GM19043 (cell line): ENCODE measurements around the gene ACSS1.

Experiments used
- ATAC-seq: cut with Tn5 transposase; IDR thresholded peaks from one replicate; pipeline ENCODE4 v1.9.1; 2021; ENCODE audit warnings: low read depth; ENCODE audit not compliant: unreplicated experiment

ACSS1 gene

DNA sequence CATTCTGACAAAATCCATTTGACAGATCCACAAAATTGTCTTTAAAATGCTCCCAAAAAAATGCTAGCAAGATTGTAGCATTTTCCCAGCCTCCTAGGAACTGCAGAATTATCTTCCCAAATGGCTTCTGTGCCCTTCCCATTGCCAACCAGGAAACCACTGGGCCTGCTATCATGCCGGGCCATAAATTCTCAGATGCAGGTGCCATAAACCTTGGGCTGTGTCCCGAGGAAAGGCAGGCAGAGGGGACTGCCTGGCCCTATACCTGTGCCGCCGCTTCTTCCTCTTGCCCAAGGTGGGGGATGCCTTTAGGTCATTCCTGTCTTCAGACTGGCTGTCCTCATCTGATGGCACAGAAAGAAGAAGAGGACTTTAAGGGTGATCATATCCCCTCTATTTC is 21.2 kb upstream of the ACSS1 start:
- ATAC-seq = no peak

DNA sequence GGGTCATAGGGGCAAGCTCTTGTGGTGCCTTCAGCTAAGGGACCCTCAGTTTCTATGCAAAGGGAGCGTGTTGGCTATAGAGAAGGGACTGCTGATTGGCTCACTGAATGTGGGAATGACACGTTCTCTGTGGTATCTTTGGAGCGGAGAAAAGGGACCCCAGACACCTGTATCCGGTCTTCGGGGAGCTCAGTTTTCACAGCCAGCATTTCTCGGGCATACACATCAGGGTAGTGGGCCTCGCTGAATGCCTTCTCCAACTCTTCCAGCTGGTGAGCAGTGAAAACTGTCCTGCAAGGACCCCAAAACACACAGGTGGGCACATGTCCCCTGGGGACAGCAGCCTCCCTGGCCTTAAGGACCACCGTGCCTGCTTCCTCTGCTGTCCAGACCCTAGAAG is 20.7 kb upstream of the ACSS1 start:
- no peak for ATAC-seq

DNA sequence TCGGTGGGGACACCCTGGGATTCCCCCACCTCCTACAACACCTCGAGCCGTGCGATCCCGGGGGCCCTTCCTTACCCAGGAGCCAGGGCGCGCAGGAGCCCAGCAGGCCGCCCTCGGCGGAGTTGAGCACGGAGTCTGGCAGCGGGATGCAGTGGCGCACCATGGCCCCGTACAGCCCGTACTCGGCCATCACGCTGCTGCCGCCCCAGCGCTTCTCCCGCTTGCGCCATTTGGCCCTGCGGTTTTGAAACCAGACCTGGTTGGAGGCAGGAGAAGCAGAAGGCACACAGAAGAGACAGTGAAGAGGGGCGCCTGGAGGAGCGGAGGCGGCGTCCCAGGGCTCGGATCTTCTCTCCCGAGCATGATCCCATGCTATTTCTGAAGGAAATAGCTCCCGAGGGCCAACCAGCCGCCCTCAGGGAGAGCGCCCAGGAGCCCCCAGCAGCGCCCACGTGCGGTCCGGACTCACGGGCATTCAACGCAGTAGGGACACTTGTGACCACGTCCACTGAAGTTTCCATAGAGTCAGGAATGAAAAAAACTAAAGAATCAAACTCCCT is 19.8 kb upstream of the ACSS1 start:
- no peak for ATAC-seq

DNA sequence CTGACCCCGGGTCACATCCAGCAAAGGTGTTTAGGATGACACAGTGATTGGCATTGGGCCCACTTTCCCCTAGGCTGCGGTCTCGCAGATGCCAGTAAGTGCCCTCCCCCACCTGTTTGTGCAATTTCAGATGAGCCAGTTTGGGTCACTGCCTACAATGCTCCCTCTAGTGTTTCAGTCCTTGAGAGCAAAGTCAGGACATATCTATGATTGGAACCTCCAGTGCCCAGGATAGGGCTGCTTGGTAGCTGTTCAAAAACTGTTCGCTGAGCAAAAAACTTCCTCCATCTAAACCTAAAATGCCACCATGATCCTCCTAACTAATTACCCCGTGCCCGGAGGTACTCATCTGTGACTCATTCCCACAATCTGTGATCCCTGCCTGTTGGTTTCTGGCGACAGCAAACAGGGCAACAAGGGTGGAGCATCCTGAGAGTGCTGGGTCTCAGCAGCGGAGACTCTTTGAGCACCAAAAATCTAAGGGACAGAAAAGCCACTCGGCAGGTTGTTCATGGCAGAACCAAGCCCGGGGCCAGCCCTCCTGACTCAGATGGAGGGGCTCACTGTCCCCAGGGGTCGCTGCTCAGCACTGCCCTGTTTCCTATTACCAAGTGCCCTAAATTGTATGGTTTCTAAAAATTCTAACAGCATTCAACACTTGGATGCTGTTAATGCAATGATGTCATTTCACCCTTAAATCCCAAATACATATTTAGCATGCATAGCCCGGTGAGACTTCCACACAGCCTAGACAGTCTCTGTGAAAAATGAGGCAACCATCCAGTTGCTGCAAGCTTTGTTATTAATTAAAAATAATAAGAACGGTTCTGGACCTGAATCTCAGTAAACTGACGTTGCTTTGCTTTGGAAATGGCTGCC is 19.0 kb upstream of the ACSS1 start:
- ATAC-seq = no peak

DNA sequence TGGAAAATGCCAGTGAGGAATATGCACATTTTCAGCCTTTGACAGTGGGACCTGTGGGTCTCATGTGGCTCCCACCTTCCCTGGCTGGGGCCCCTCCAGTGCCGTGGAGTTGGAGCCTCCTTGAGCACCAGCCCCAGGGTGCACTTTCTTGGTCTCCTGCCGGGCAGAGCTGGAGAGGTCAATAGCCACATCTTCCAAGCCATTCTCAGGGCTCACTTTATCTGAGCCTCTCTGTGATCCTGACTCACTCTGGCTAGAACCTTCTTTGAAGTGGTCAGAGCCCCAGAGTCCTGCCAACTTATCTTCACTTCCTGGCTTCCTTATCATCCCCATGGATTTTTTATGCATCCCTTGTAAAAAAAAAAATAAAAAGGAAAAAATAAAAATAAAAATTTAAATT is 18.3 kb upstream of the ACSS1 start:
- no peak for ATAC-seq

DNA sequence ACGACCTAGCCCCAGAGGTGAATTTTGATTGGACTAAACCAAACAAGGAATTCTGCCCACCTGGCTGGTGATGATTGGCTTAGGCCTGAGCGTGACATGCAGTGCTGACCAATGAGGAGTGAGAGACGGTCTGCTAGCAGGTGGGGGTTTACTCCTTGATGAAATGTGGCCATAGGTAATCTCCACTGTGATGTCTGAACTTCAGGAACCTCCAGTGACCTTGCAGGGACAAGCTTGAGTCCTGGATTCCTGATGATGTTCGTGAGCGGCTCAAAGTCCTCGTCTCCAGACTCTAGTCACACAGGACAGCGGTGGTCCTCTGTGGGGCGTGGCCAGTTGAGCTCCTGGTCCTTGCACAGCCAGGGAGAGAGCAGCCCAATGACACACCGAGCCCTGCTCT is 15.6 kb upstream of the ACSS1 start:
- ATAC-seq = no peak

DNA sequence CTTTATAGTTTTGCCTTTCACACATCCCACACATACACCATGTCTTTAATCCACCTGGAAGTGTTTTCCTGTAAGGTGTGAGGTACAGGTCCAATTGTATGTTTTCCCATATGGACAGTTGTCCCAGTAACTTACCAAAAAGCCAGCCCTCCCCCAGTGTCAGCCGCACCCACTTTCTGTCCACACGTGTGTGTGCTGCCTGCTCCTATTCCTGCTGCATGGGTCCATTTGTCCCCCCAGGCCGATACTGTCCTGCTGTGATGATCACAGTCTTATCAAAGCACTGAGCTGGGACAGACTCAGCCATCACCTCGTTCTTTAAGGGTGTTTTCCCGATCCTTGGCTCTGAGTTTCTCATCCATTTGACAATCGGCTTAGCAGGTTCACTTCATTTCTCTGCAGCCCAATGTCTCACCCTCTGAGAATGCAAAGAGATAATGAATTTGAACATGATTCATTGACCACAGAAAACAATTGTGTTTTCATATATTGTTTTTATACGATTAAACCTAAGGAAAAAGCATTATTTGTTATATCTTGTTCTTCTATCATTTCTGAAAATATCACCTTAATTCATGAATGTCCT is 14.4 kb upstream of the ACSS1 start:
- no peak for ATAC-seq

DNA sequence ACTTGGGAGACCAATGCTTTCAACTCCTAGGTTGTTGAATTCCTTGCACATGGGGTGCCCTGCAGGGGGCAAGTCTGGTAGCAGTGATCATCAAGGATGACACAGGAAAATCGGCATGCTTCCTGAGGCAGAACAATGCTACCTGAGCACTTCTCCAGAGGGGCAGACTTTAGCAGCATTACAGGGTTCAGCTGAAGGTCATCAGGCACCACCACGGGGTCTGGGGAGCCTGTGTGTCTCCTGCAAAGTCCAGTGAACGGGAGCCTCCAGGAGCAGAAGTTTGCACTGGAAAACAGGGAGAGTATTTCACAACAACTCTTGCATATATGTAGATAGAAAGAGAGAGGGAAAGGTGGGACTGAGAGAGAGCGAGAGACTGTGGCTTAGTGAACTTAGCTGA is 13.8 kb upstream of the ACSS1 start:
- ATAC-seq = no peak

DNA sequence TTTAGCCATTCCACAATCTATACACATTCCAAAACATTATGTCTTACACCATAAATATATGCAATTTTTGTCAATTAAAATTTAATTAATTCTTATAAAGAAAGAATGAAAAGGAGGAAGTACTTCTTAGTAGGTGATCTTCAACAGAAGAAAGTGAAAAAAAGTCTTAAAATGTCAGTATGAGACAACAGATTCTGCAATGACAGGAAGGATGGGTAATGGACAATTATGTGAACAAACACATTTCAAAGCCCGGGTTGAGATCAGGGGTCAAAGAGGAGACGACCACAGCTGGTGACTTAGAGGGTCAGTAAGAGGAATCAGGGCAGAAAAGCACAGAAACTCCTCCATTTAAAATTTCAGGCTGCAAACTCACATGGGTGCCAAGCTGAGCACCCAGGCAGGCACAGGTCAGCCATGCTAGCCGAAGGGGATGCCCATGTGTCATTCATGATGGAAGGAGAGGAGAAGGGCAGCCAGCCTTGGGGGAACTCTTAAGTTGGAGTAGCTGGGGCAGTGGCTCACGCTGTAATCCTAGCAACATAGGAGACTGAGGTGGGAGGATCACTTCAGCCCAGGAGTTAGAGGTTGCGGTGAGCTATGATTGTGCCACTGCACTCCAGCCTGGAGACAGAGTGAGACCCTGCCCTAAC is 13.0 kb upstream of the ACSS1 start:
- ATAC-seq = no peak

DNA sequence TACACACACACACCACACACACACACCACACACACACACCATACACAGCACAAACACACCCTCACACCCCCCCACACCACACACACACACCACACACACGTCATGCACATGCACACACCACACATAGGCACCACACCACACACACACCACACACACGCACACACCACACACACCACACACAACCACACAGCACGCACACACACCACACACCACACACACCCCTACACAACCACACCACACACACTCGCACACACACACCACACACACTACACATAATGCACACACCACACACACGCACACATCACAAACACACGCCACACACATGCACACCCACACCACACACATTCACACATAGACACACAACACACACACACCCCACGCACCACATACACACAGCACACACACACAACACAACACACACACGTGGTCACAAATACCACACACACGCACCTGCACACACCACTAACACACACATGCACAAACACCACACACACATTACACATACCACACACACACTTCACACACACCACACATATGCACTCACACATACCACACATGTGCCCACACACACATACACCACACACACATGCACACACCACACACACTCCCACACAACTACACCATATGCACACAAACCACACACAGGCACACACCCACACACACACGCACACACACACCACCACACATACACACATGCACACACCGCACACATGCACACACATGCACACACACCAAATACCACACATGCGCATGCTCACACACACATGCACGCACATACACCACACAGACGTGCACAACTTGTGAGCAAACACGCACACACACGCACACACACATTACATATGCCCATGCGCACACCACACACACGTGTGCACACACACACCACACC is 9.4 kb upstream of the ACSS1 start:
- no peak for ATAC-seq

DNA sequence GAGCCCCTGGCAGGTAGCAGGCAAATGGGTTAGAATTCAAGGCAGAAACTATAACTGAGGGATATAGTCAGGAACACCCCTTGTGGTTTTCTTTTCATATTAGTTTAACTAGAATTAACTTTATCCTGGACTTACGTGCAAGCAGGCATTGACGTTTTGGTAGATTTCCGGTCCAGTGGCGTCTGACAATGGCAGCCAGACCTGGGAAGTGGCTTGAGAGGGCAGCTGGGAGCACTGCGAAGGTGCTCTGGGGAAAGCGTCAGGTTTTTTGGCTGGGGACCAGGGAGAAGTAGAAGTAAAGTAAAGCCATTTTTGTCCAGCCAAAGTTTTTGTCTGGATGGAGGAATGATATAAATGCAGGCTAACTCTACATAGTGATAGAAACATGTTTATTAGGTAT is 8.4 kb upstream of the ACSS1 start:
- ATAC-seq = no peak

DNA sequence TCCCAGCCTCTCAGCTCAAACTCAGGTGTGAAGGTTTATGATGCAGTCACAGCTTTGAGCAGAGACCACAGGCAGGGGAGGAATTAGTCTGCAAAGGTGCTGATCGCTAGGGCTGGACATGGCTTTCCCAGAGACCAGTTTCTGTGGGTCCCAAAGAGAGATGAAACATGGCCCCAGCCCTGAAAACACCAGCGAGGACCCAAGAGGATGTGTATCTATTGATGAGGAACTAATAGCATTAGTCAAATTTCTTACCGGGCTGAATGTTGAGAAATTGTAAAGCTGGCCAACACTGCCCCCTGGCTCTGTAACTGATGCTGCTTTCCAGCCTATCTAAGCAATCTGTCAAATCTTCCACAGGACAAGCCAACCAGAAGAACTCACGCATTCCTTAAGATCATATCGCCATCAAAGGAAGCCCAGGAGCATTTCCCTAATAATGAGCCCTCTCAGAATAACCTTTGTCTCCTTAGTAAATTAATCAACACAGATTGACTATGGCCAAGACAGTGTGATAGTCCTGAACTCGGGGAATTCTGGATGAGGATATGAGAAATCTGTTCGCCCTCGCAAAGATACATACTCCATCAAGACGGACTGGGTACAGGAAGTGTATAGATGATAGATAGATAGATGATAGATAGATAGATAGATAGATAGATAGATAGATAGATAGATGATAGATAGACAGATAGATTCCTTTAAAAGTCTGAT is 7.8 kb upstream of the ACSS1 start:
- ATAC-seq = peak; percentile 78

DNA sequence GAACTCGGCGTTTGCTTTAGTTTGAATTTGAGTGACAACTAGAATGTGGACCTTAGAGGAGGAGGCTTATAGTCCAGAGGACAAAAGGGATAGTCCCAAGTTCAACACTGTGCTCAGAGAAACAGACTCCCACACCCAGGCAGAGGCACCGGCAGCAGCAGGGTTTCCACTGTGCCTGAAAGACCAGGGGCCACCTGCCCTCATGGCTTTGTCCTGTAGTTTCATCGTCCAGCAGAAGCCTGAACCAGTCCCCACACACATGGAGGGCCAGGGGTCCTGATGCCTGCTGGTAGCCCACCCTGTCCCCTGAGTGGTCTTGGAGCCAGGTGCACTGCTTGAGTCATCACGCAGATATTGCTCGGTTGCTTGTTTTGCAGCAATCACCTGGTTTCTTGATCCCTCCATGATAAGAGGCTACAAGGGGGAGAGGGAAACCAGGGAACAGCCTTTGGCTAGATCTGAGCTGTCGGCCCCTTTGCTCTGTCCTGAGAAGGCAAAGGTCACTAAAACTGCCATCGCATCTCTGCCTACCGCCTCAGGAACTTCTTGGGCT is 7.2 kb upstream of the ACSS1 start:
- no peak for ATAC-seq

DNA sequence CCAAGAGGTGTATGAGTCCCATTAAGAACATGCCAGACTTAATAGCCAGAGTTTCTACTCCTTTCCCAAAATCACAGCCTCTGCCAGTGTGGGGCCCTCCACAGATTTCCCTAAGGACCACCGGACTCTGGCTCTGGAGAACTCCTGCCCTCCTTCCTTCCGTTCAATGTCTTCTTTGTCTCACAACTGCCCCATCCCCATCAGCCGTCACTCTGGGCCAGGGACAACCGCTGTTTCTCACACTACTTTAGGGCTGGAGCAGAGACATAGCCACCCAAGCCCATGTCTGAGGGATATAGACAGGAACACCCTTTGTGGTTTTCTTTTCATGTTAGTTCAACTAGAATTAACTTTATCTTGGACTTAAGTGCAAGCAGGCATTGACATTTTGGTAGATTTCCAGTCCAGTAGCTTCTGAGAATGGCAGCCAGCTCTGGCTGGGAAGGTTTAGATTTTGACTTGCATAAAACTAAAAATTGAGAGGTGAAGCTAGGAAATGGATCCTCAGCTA is 6.7 kb upstream of the ACSS1 start:
- ATAC-seq = no peak

DNA sequence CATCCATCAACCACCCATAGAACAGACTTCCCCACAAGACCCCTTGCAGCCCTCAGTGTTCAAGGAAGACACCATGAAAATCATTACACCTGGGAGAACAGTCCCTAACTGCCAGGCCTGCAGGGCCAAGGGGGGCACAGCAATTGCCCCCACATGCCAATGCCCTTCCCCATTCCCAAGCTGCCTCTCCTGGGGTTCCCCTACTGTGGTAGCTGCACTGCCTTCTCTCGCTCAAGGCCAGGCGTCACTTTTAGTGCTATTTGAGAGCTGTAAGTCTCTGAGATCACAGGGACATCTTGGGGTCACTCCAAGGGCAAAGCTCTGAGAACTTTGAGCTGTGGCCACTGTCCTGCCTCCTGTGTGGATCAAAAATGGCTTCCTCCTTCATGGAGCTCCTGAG is 6.0 kb upstream of the ACSS1 start:
- ATAC-seq = no peak

DNA sequence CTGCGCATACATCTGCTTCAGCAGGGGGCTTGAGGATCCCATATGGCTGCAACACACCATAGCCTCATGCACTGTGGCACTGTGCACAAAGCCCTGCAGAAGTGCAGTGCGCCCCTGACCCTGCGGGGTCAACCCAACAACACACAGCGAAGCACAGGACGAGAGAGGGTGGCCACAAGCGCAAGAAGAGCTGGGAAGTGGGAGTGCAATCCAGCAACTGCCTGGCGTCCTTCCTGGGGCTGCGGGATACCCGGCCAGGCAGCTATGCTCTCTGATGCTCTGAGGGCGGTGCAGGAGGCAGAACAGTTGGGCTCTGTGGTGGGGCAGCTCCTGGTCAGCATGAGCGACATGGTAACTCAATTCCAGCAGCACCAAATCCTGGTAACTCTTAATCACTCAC is 5.6 kb upstream of the ACSS1 start:
- ATAC-seq = no peak

DNA sequence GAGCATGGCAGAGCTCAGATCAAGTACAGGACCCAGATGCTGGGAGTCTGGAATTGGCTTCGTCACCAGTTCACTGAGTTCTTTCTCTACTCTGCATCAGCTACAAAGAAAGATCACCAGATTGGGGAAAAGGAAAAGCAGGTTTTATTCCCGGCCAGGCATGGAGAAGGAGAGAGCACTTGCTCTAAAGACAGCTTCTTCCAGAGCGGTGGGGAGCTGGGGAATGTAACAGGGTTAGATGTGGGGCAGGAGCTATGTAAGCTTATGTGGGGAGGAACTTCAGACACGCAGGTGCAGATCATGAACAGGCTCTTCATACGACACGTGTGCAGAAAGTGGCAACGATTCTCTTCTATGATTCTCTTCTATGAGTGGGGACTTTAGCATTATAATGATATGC is 4.9 kb upstream of the ACSS1 start:
- ATAC-seq = no peak

DNA sequence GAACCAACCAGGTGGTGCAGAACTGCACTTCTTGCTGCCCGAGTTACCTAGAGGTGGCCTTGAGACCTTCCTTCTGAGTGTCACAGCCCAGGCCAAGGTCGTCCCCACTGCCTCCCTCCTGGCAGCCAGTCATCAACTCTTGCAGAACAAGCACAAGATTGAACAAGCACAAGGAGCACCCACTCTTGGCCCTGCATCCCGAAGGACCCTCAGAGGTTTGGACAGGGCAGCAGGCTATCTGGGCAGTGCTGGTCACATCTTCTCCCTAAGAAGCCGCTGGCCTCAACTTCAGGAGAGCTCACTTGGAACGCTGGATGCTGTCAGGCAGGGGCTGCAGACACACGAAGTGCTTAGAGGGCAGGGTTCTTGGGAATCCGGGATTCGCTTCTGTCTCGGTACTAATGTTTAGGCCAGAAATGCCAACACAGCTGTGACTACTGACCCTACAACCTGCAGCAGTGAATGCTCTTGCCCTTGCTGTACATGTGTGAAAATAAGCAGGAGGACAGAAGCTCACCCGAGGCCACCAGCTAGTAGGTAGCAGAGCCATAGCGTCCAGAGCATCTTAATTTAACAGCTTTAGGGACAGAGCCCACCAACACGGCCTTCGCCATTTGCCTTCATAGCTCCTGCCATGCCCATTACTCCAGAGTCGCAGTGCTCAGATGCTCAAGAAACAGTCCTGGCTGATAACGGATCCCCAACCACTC is 4.0 kb upstream of the ACSS1 start:
- ATAC-seq = no peak
